GM19463 (cell line): ENCODE measurements around the gene HSD17B13.

ENCODE experiments used
- ATAC-seq: cut with Tn5 transposase; IDR thresholded peaks from one replicate; pipeline ENCODE4 v1.9.1; 2021; ENCODE audit warnings: mild to moderate bottlenecking, moderate library complexity; ENCODE audit not compliant: unreplicated experiment

Gene HSD17B13

DNA sequence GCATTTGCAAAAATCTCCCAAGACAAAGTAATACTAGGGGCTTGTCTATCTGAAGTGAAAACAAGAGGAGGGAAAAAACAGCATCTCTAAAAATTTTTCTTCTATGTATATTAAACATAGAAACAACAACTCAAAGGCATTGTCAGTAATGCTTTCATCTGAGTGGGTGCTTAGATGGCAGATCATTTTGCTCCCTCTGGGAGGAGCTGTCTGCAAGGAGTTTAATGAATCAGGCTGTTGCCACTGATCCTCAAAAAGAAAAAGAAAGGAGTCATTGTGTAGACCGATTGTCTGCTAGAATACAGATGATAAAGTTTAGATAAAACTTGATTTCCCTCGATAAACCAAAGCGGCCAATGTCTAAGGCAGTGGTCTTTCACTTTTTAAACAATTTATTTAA is 52.5 kb downstream of the HSD17B13 start:
- ATAC-seq, result no peak

DNA sequence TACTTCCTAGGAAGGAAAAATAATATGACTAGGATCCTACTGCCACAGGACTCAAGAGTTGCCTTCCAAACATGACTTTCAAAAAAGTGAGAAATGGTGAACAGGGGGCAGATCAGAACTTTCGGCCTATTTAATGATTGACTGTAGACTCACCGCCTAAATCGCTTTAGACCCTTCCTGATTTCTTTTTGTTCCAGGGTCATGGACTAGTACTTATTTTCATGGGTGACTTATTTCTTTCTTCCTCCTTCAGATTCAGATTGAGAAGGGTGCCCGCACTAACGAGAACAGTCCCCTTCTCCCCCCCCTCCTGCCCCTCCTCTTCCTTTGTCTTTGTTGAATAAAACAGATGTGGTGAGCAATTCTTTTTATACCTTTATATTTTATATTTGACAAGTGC is 54.3 kb downstream of the HSD17B13 start:
- no peak for ATAC-seq

DNA sequence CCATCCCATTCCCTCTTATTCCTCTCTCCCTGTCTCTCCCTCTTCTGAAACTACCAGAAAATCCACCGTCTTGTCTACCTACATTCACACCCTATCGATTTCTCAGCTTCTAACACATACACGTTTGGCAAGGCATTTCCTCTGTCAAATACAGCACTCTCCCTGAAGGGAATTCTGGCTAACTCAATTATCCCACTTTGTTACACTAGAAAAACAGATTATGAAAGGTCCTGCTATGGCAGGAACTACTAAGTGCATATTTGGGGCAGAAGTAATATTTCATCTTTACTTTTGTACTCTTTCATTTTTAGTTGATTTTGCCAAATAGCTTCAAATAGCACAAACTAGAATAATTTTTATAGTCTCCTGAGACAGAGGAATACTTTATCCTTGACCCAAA is 55.7 kb downstream of the HSD17B13 start:
- ATAC-seq, result no peak

DNA sequence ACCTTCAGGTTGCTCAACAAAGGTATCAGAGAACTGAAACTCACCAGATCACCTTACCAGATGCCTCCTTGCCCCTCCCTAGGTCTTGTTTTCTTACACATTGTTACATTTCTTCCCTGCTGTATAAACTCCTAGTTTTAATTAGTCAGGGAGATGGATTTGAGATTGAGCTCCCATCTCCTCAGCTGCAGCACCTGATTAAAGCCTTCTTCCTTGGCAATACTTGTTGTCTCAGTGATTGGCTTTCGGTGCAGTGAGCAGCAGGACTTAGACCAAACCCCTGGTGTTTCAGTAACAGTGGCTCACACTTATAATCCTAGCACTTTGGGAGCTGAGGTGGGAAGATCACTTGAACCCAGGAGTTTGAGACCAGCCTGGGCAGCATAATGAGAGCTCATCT is 59.8 kb downstream of the HSD17B13 start:
- no peak for ATAC-seq

DNA sequence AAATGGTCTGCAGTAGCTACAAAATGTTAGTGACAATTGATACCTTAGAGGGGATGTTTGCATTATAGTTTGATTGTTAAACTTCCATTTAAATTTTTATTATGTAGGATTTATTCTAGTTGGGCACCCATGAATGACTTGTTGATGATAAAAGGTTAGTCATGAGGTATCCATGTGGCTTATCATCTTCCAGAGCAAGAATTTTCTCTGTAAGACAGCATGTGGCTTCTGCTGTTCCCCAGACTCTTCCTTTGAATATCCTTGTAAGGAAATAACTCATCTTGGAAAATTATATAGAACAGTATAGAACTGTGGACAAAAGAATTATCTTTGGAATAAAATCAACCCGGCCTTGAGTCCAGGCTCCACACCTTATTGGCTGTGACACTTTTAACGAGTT is 62.2 kb downstream of the HSD17B13 start:
- no peak for ATAC-seq

DNA sequence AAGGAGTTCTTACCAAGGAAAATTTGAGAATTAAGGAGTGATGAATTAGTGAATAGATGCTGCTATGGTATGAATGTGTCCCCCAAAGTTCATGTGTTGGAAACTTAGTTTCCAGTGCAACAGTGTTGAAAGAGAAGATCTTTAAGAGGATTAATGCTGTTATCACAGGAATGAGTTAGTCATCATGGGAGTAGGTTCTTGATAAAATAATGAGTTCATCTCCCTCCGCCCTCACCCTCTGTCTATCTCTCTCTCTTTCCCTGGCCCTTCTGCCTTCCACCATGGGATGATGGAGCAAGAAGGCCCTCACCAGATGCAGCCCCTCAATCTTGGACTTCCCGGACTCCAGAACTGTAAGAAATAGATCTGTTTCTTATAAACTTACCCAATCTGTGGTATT is 64.0 kb downstream of the HSD17B13 start:
- ATAC-seq, result no peak

DNA sequence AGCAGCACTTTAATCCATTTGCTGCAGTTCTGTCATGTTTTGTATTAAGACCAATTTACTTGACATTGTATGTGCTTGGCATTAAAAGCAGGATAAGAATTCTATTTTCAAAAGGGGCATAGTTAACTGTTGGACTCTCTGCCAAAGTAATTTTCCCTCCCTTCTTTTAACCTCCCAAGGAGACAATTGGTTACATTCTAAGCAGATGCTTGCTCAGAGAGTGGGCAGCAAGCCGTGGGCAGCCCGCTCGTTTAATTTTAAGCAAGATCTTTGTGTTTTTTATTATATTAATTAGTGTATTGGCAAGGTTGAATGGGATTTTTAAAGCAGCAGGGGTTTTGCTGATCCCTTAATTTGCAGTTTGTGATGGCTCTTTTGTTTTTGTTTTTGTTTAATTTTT is 65.2 kb downstream of the HSD17B13 start:
- no peak for ATAC-seq

DNA sequence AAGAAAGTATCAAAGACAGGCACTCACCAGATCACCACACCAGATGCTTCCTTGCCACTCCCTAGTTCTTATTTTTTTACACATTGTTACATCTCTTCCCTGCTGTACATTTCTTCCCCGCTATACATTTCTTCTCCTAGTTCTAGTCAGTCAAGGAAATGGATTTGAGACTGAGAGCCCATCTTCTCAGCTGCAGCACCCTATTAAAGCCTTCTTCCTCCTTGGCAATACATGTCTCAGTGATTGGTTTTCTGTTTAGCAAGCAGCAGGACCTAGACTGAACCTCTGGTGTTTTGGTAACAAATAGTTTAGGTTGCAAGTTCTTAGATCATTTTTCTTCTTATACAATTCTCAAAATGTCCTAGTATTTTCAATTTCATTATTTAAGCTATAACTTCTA is 66.9 kb downstream of the HSD17B13 start:
- ATAC-seq, result no peak
